Esophagus (tissue), 2 donors: ENCODE measurements around the gene SLC5A2. TPM values are rescaled to one million over a fixed set of nuclear protein-coding genes. Genes with fewer than 3 reads are reported as not detected.
"Not testable (repeated sequence)": the region's sequence is repeated elsewhere in the genome, so short reads cannot be mapped to it uniquely, and the experiment has no call there.

Experiments
- H3K27ac ChIP-seq, 2 donors: one replicate each; pipeline ENCODE4 v1.5.1; 2013; ENCODE audit warnings: low read depth in 2 of 2, mild to moderate bottlenecking in 2 of 2, inconsistent platforms in 1 of 2, low read length in 1 of 2, moderate library complexity in 1 of 2
- H3K27me3 ChIP-seq, 2 donors: one replicate each; pipeline ENCODE4 v1.6.1; 2013; ENCODE audit warnings: low read length in 2 of 2, control low read depth in 1 of 2, mild to moderate bottlenecking in 1 of 2; ENCODE audit not compliant: insufficient read depth in 2 of 2, control insufficient read depth in 1 of 2
- H3K36me3 ChIP-seq, 2 donors: one replicate each; pipeline ENCODE4 v1.6.1; 2013; ENCODE audit warnings: low read length in 1 of 2; ENCODE audit not compliant: control insufficient read depth in 2 of 2, insufficient read depth in 2 of 2
- H3K4me1 ChIP-seq, 2 donors: one replicate each; pipeline ENCODE4 v1.6.1; 2013; ENCODE audit warnings: low read length in 1 of 2; ENCODE audit not compliant: control insufficient read depth in 2 of 2, insufficient read depth in 2 of 2
- H3K4me3 ChIP-seq, 2 donors: one replicate each; pipeline ENCODE4 v1.5.1; 2013; ENCODE audit warnings: low read length in 2 of 2, mild to moderate bottlenecking in 2 of 2, low read depth in 1 of 2, moderate library complexity in 1 of 2
- H3K9me3 ChIP-seq, 2 donors: one replicate each; pipeline ENCODE4 v1.6.1; 2013; ENCODE audit warnings: mild to moderate bottlenecking in 2 of 2, low read depth in 1 of 2, low read length in 1 of 2, moderate library complexity in 1 of 2; ENCODE audit not compliant: control insufficient read depth in 2 of 2, insufficient read depth in 1 of 2
- WGBS, 2 donors: extraction: QIAGEN DNeasy Blood & Tissue Kit; methylation state at CpG; one replicate each; pipeline ENCODE4 v1.1.7; 2013; 5-methylcytosine and 5-hydroxymethylcytosine counted together
- polyA plus RNA-seq, 2 donors: library from polyadenylated mRNA; stranded (reverse); fragments of 200-250 nt; gene quantifications; one replicate each; pipeline ENCODE4 v1.2.3, GENCODE V29; 2013
- donor health status: healthy with polysubstance abuse.
- donor health status: Bipolar disorder and iron deficiency.

Gene SLC5A2
- polyA plus RNA-seq, 2 donors: 0.73 to 1.3 TPM

- no peaks in the 10 kb centered on the region for H3K9me3 ChIP-seq
- H3K27me3 ChIP-seq: no peaks in the 10 kb centered on the region
- no peaks in the 10 kb centered on the region for H3K4me1 ChIP-seq
- 81 to 91% methylated on average over 3 of the region's 3 CpGs for WGBS, 2 donors
- no peak overlapping the region for H3K4me3 ChIP-seq
- no peak overlapping the region for H3K27ac ChIP-seq
- H3K36me3 ChIP-seq: no peaks in the 10 kb centered on the region
These were observed 38.4 kb downstream of the SLC5A2 start for GRCh38 chr16:31521368-31521767.

GRCh38 chr16:31522071-31522470, 39.1 kb downstream of the SLC5A2 start:
- H3K9me3 ChIP-seq: no peaks in the 10 kb centered on the region
- H3K36me3 ChIP-seq: no peaks in the 10 kb centered on the region
- H3K4me3 ChIP-seq: no peak overlapping the region
- no peak overlapping the region for H3K27ac ChIP-seq
- no peaks in the 10 kb centered on the region for H3K4me1 ChIP-seq
- no peaks in the 10 kb centered on the region for H3K27me3 ChIP-seq
- 91 to 92% methylated on average over 6 of the region's 6 CpGs for WGBS, 2 donors

GRCh38 chr16:31523768-31524167, 40.8 kb downstream of the SLC5A2 start:
- H3K4me3 ChIP-seq: not testable (repeated sequence)

GRCh38 chr16:31525113-31525512, 42.2 kb downstream of the SLC5A2 start:
- WGBS, 2 donors: 88 to 92% methylated on average over 3 of the region's 3 CpGs
- Histone ChIP-seq H3K4me1 (peaks cover 5 to 10% of the 10 kb centered on the region in 2 donors), H3K9me3 (no peaks in the 10 kb centered on the region)

More at GRCh38 chr16:31523768-31524167, 40.8 kb downstream of the SLC5A2 start:
- 59 to 73% methylated on average over 3 of the region's 6 CpGs for WGBS, 2 donors
- not testable (repeated sequence) for H3K36me3 ChIP-seq, H3K4me1 ChIP-seq, H3K9me3 ChIP-seq, H3K27me3 ChIP-seq, H3K27ac ChIP-seq

GRCh38 chr16:31527734-31528274, 44.9 kb downstream of the SLC5A2 start, which contains the start of gene AHSP:
Gene AHSP, plus strand, starts transcription at chr16:31527900. Its CDS starts 240 bp downstream, at chr16:31528140.
- Histone ChIP-seq H3K36me3 (no peaks in the 10 kb centered on the region), H3K27ac (no peak within 1 kb of the TSS), H3K27me3 (no peaks in the 10 kb centered on the region), H3K4me3 (no peak within 1 kb of the TSS), H3K4me1 (peaks cover 5 to 10% of the 10 kb centered on the region in 2 donors), H3K9me3 (no peaks in the 10 kb centered on the region)
- WGBS, 2 donors: 60 to 62% methylated on average over 6 of the region's 6 CpGs

More at GRCh38 chr16:31525113-31525512, 42.2 kb downstream of the SLC5A2 start:
- Histone ChIP-seq H3K27me3 (no peaks in the 10 kb centered on the region), H3K27ac (no peak overlapping the region), H3K4me3 (no peak overlapping the region), H3K36me3 (no peaks in the 10 kb centered on the region)

GRCh38 chr16:31528523-31529107, 45.7 kb downstream of the SLC5A2 start:
- Histone ChIP-seq H3K9me3 (no peaks in the 10 kb centered on the region), H3K27me3 (no peaks in the 10 kb centered on the region), H3K4me1 (peaks cover 5 to 10% of the 10 kb centered on the region in 2 donors), H3K4me3 (peak overlapping the region in 1 of 2 donors; percentile 43), H3K27ac (no peak overlapping the region), H3K36me3 (no peaks in the 10 kb centered on the region)
- 35 to 40% methylated on average over 11 of the region's 11 CpGs for WGBS, 2 donors

- H3K4me3 ChIP-seq: peak overlapping the region; percentile 31 to 43
- H3K4me1 ChIP-seq: peaks cover 5 to 10% of the 10 kb centered on the region in 2 donors
- H3K9me3 ChIP-seq: no peaks in the 10 kb centered on the region
- no peak overlapping the region for H3K27ac ChIP-seq
- 3 to 5% methylated on average over 35 to 52 of the region's 52 CpGs for WGBS, 2 donors
- H3K36me3 ChIP-seq: no peaks in the 10 kb centered on the region
- no peaks in the 10 kb centered on the region for H3K27me3 ChIP-seq
These were observed 46.4 kb downstream of the SLC5A2 start for GRCh38 chr16:31529108-31529936.

- peak overlapping the region; percentile 31 to 43 for H3K4me3 ChIP-seq
- H3K27ac ChIP-seq: no peak overlapping the region
- H3K9me3 ChIP-seq: no peaks in the 10 kb centered on the region
- peaks cover 5 to 10% of the 10 kb centered on the region in 2 donors for H3K4me1 ChIP-seq
- WGBS, 2 donors: 17 to 24% methylated on average over 17 of the region's 17 CpGs
- no peaks in the 10 kb centered on the region for H3K36me3 ChIP-seq
- no peaks in the 10 kb centered on the region for H3K27me3 ChIP-seq
These were observed 47.0 kb downstream of the SLC5A2 start for GRCh38 chr16:31529937-31530312.

- H3K9me3 ChIP-seq: no peaks in the 10 kb centered on the region
- no peaks in the 10 kb centered on the region for H3K36me3 ChIP-seq
- no peak overlapping the region for H3K27ac ChIP-seq
- H3K4me1 ChIP-seq: peaks cover 5 to 10% of the 10 kb centered on the region in 2 donors
- WGBS, 2 donors: 65 to 67% methylated on average over 5 of the region's 5 CpGs
- H3K27me3 ChIP-seq: no peaks in the 10 kb centered on the region
- no peak overlapping the region for H3K4me3 ChIP-seq
These were observed 47.5 kb downstream of the SLC5A2 start for GRCh38 chr16:31530405-31530804.
